ENCODE measurements around the gene RAET1G.

Gene RAET1G

DNA sequence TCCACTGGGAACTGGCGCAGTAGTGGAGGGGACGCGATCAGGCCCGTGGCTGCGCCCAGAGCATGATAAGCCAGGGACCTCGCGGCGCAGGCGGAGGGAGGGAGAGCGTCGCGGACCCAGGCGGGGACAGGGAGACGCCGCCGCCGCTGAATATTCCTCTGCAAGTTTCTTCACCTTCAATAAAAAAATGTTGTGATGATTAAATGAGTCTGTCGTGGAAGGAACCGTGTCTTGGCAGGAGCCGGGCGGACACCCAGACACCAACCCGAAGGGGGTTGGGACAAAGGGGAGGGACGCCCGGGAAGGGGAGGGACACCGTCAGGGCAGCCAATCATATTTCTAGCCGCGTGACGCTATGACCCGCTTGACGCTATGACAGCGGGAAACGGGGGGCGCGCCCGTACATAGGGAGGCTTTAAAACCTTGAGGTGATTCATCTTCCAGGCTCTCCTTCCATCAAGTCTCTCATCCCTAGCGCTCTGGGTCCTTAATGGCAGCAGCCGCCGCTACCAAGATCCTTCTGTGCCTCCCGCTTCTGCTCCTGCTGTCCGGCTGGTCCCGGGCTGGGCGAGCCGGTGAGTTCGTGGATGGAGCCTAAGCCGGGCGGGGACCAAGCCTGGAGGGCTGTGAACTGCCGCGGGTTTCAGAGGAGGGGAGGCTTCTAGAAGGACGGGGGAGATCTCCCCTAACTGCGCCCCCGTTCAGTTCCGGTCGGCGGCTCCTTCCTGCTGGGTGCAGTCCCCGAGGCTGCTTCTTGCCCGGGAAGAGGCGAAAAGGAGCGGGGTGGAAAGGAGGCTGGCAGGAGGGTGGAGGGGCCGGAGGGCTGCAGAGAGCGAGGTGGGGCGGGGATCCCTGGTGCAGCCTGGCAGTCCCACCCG lies 18.9 kb upstream of the RAET1G start, which contains the start of gene ULBP2:
TSS of gene ULBP2 (plus strand) at position 432 of the 878 bp plus-strand sequence. CDS start at position 491, 59 bp downstream.
- no peak for TF ChIP-seq CTCF (conservative IDR thresholded peaks at IDR 0.05; ENCODE audit: low read depth)
- ChIA-PET CTCF (interaction anchor here (0.6 kb wide), 1 partner anchor 155 kb away, joined by 13 read pairs; no protein-coding TSS in a partner anchor), POLR2A (ENCODE audit: low non-redundant PET) (no interaction called here)
- H3K27ac ChIP-seq: peak within 1 kb of the TSS; percentile 88
- peak; percentile 98 for DNase-seq (ENCODE audit: low spot score)

DNA sequence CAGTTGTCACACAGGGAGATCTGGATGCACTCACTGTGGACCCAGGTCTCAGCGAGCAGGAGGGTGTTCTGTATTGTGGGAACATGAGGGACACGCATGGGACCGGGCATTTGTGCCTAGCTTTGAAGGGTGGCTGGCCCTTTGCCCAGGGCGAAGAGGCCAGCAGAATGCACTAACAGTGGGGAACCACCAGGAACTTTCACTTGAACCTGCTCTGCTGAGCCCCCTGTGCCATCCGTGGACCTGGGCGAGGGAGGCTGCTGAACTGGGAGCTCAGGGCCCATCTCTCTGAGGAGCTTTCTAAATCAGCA lies 17.7 kb upstream of the RAET1G start:
- ChIA-PET POLR2A (ENCODE audit: low non-redundant PET) (interaction anchor here (1.2 kb wide), 1 partner anchor 23 kb away, joined by 3 read pairs; the partner anchor contains the start of gene ULBP1), CTCF (no interaction called here)
- no peak for TF ChIP-seq CTCF (conservative IDR thresholded peaks at IDR 0.05; ENCODE audit: low read depth)
- no peak for DNase-seq (ENCODE audit: low spot score)
- peak overlapping the region; percentile 88 for H3K27ac ChIP-seq

DNA sequence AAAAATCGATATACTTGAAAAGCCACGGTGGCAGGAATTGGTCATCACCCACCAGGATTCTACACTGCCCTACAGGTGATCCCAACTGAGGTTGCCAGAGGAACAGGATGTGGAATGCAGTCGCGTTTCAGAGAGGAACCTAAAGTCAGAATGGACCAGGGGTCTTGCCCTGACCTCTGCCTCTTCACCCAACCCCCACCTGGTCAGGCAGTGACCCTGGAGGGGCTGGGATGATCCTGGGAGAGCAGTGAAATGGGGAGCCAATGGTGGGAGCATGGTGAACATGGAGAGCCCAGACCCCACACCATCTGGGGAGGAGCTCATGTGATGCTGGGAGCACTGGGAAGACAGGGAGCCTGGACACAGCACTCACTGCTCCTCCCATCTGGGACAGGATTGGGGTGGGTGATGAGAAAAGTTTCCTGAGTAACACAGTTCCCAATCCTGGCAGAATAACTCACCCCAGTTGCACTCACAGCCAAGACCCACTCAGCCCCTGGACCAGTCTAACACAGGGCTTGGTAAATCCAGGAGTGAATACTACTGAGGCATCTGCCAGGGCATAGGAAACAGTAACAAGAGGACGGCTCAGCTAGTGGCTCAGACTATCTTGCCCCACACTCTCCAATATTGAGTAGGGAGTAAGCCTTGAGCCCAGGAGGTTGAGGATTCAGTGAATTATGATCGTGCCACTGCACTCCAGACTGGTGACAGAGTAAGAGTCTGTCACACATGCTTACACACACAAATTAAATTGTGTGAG lies 17.2 kb upstream of the RAET1G start:
- CTCF ChIA-PET: interaction anchor here (0.6 kb wide), 1 partner anchor 10 kb away, joined by 3 read pairs; no protein-coding TSS in a partner anchor
- POLR2A ChIA-PET (ENCODE audit: low non-redundant PET): interaction anchor here (1.2 kb wide), 1 partner anchor 24 kb away, joined by 3 read pairs; the partner anchor contains the start of gene ULBP1
- DNase-seq (ENCODE audit: low spot score): no peak
- no peak for TF ChIP-seq CTCF (conservative IDR thresholded peaks at IDR 0.05; ENCODE audit: low read depth)
- H3K27ac ChIP-seq: peak overlapping the region; percentile 88; the same call in 1 of the 2 replicates

DNA sequence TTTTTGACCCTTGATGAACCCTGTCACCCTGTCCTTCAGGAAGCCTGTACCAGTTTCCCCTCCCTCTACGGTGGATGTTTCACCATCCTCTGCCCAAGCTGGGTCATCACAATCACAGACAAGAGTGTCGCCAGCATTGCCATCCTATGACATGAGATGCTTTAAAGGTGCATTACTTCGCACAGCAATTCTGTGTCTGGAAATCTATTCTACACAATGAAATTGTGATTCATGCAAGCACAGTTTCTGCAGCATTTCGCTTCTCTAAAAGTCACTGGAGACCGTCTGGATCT lies 16.4 kb upstream of the RAET1G start:
- ChIA-PET POLR2A (ENCODE audit: low non-redundant PET) (no interaction called here), CTCF (no interaction called here)
- TF ChIP-seq CTCF (conservative IDR thresholded peaks at IDR 0.05; ENCODE audit: low read depth): no peak
- DNase-seq (ENCODE audit: low spot score): no peak
- H3K27ac ChIP-seq: no peak overlapping the region

- peak overlapping the region; percentile 30; the same call in 1 of the 2 replicates for H3K27ac ChIP-seq
- ChIA-PET POLR2A (ENCODE audit: low non-redundant PET) (no interaction called here), CTCF (interaction anchor here (0.7 kb wide), 1 partner anchor 381 kb away, joined by 4 read pairs; no protein-coding TSS in a partner anchor)
- no peak for DNase-seq (ENCODE audit: low spot score)
- no peak for TF ChIP-seq CTCF (conservative IDR thresholded peaks at IDR 0.05; ENCODE audit: low read depth)
Measured at GRCh38 chr6:149938571-149939355, 15.8 kb upstream of the RAET1G start.
